Tongue (tissue), 2 donors: ENCODE data around the gene PPFIBP2. TPM values are rescaled to one million over a fixed set of nuclear protein-coding genes. Genes with fewer than 3 reads are reported as not detected.

Source experiments
- DNase-seq: peaks from one replicate; pipeline ENCODE4 v3.0.0-alpha.2; 2015
- total RNA-seq: library from RNA; depleted of rRNA; stranded (reverse); fragments of >200 nt; gene quantifications from one replicate; pipeline ENCODE4 v1.2.3, GENCODE V29; 2014

PPFIBP2 gene
- total RNA-seq, 1 donor from 2014 or later = 70.7 TPM

GRCh38 chr11:7525424-7525823, 11.6 kb downstream of the PPFIBP2 start:
- DNase-seq = no peak

- DNase-seq = no peak
Measured at GRCh38 chr11:7527029-7527428, 13.2 kb downstream of the PPFIBP2 start.

GRCh38 chr11:7528514-7529049, 14.8 kb downstream of the PPFIBP2 start:
- DNase-seq = no peak

- no peak for DNase-seq
Measured at GRCh38 chr11:7530013-7530640, 16.3 kb downstream of the PPFIBP2 start.

- DNase-seq = no peak
Measured at GRCh38 chr11:7531011-7531410, 17.2 kb downstream of the PPFIBP2 start.

- peak; percentile 66 for DNase-seq
Measured at GRCh38 chr11:7532405-7533145, 18.8 kb downstream of the PPFIBP2 start.

GRCh38 chr11:7533199-7534041, 19.6 kb downstream of the PPFIBP2 start:
- DNase-seq = no peak

- DNase-seq = no peak
Measured at GRCh38 chr11:7534042-7534378, 20.2 kb downstream of the PPFIBP2 start.

GRCh38 chr11:7536100-7536499, 22.3 kb downstream of the PPFIBP2 start:
- no peak for DNase-seq

- DNase-seq = no peak
Measured at GRCh38 chr11:7537265-7537664, 23.5 kb downstream of the PPFIBP2 start.

- no peak for DNase-seq
Measured at GRCh38 chr11:7538031-7538430, 24.2 kb downstream of the PPFIBP2 start.

- peak; percentile 42 for DNase-seq
Measured at GRCh38 chr11:7538466-7539454, 25.0 kb downstream of the PPFIBP2 start.

GRCh38 chr11:7540830-7541555, 27.2 kb downstream of the PPFIBP2 start:
- no peak for DNase-seq

GRCh38 chr11:7543302-7543701, 29.5 kb downstream of the PPFIBP2 start:
- DNase-seq = peak; percentile 68

GRCh38 chr11:7544021-7544420, 30.2 kb downstream of the PPFIBP2 start:
- no peak for DNase-seq

- no peak for DNase-seq
Measured at GRCh38 chr11:7545611-7546010, 31.8 kb downstream of the PPFIBP2 start.

- no peak for DNase-seq
Measured at GRCh38 chr11:7546324-7546791, 32.6 kb downstream of the PPFIBP2 start.

GRCh38 chr11:7547687-7548086, 33.9 kb downstream of the PPFIBP2 start:
- no peak for DNase-seq

- no peak for DNase-seq
Measured at GRCh38 chr11:7548659-7549274, 35.0 kb downstream of the PPFIBP2 start.

- no peak for DNase-seq
Measured at GRCh38 chr11:7549681-7550080, 35.9 kb downstream of the PPFIBP2 start.
